ENCODE measurements around the gene RAB7A.

The RAB7A gene

GRCh38 chr3:128854475-128854874 is 128.5 kb downstream of the RAB7A start:
- Mint-ChIP-seq H3K4me3 (no peak overlapping the region), H3K27me3 (ENCODE audit: low read depth, poor library complexity) (peaks cover 3% of the 10 kb centered on the region), H3K4me1 (peaks cover 4% of the 10 kb centered on the region), H3K36me3 (ENCODE audit: low read depth) (peaks cover 24% of the 10 kb centered on the region), H3K9me3 (peaks cover 69% of the 10 kb centered on the region), H3K27ac (no peak overlapping the region)
- DNase-seq: no peak
- no peak for TF ChIP-seq CTCF (IDR thresholded peaks at IDR 0.05)

- Mint-ChIP-seq H3K4me1 (peaks cover 3% of the 10 kb centered on the region), H3K27me3 (ENCODE audit: low read depth, poor library complexity) (peaks cover 3% of the 10 kb centered on the region), H3K27ac (no peak overlapping the region), H3K36me3 (ENCODE audit: low read depth) (peaks cover 33% of the 10 kb centered on the region), H3K9me3 (peaks cover 80% of the 10 kb centered on the region), H3K4me3 (no peak overlapping the region)
- DNase-seq: no peak
- TF ChIP-seq CTCF (IDR thresholded peaks at IDR 0.05): no peak
Observed at GRCh38 chr3:128855569-128855968, 129.6 kb downstream of the RAB7A start.

- H3K36me3 Mint-ChIP-seq (ENCODE audit: low read depth): peaks cover 45% of the 10 kb centered on the region
- no peak overlapping the region for H3K4me3 Mint-ChIP-seq
- no peak for TF ChIP-seq CTCF (IDR thresholded peaks at IDR 0.05)
- peaks cover 92% of the 10 kb centered on the region for H3K9me3 Mint-ChIP-seq
- no peak overlapping the region for H3K27ac Mint-ChIP-seq
- peaks cover 1% of the 10 kb centered on the region for H3K4me1 Mint-ChIP-seq
- DNase-seq: no peak
- H3K27me3 Mint-ChIP-seq (ENCODE audit: low read depth, poor library complexity): peaks cover 3% of the 10 kb centered on the region
Observed at GRCh38 chr3:128858167-128858566, 132.2 kb downstream of the RAB7A start.

GRCh38 chr3:128859630-128860029 is 133.6 kb downstream of the RAB7A start:
- peaks cover 3% of the 10 kb centered on the region for H3K27me3 Mint-ChIP-seq (ENCODE audit: low read depth, poor library complexity)
- peaks cover 45% of the 10 kb centered on the region for H3K36me3 Mint-ChIP-seq (ENCODE audit: low read depth)
- H3K4me3 Mint-ChIP-seq: no peak overlapping the region
- TF ChIP-seq CTCF (IDR thresholded peaks at IDR 0.05): no peak
- H3K9me3 Mint-ChIP-seq: peaks cover 78% of the 10 kb centered on the region
- no peak overlapping the region for H3K27ac Mint-ChIP-seq
- DNase-seq: no peak
- H3K4me1 Mint-ChIP-seq: peaks cover 12% of the 10 kb centered on the region

- peaks cover 3% of the 10 kb centered on the region for H3K27me3 Mint-ChIP-seq (ENCODE audit: low read depth, poor library complexity)
- DNase-seq: no peak
- peaks cover 59% of the 10 kb centered on the region for H3K9me3 Mint-ChIP-seq
- H3K36me3 Mint-ChIP-seq (ENCODE audit: low read depth): peaks cover 38% of the 10 kb centered on the region
- no peak overlapping the region for H3K4me3 Mint-ChIP-seq
- no peak overlapping the region for H3K27ac Mint-ChIP-seq
- TF ChIP-seq CTCF (IDR thresholded peaks at IDR 0.05): no peak
- peaks cover 24% of the 10 kb centered on the region for H3K4me1 Mint-ChIP-seq
Observed at GRCh38 chr3:128861491-128861890, 135.5 kb downstream of the RAB7A start.

GRCh38 chr3:128863560-128863959 is 137.6 kb downstream of the RAB7A start:
- peak overlapping the region; percentile 57 for H3K27ac Mint-ChIP-seq
- TF ChIP-seq CTCF (IDR thresholded peaks at IDR 0.05): no peak
- H3K9me3 Mint-ChIP-seq: peaks cover 38% of the 10 kb centered on the region
- no peak overlapping the region for H3K4me3 Mint-ChIP-seq
- no peak for DNase-seq
- H3K4me1 Mint-ChIP-seq: peaks cover 29% of the 10 kb centered on the region
- H3K27me3 Mint-ChIP-seq (ENCODE audit: low read depth, poor library complexity): no peaks in the 10 kb centered on the region
- H3K36me3 Mint-ChIP-seq (ENCODE audit: low read depth): peaks cover 28% of the 10 kb centered on the region

All from nephron progenitor cell (in vitro differentiated cells).